CD14-positive monocyte (primary cell): Measurements from ENCODE around the gene MKNK1. TPM values are rescaled to one million over a fixed set of nuclear protein-coding genes. Genes with fewer than 3 reads are reported as not detected.
A peak's percentile ranks its signal among the peaks of the same experiment; 100 is the strongest.

Source experiments
- DNase-seq, 3 donors: peaks; one replicate each; pipeline ENCODE4 v3.0.0-alpha.2; 2011 to 2022
- H2AFZ ChIP-seq: 2 replicates; pipeline ENCODE4 v1.6.0; 2012; ENCODE audit warnings: mild to moderate bottlenecking, low read depth, low read length, inconsistent platforms; ENCODE audit not compliant: insufficient read depth, poor library complexity, severe bottlenecking
- H3K27ac ChIP-seq, 2 donors: 1 replicate in 1 of 2; 2 replicates in 1 of 2; pipeline ENCODE4 v1.5.1; 2012 to 2013; ENCODE audit warnings: low read length in 2 of 2, control low read depth in 1 of 2, inconsistent platforms in 1 of 2, low read depth in 1 of 2, mild to moderate bottlenecking in 1 of 2
- H3K27me3 ChIP-seq, 2 donors: one replicate each; pipeline versions ENCODE4 v1.6.0 to v1.6.1; 2011 to 2013; ENCODE audit warnings: low read length in 2 of 2; ENCODE audit not compliant: control insufficient read depth in 2 of 2, insufficient read depth in 2 of 2
- H3K36me3 ChIP-seq, 2 donors: replicated peaks in 1 of 2; 1 replicate in 1 of 2; 2 replicates in 1 of 2; pipeline versions ENCODE4 v1.5.1 to v1.6.1; 2012 to 2013; ENCODE audit warnings: low read length in 2 of 2, control low read depth in 1 of 2, inconsistent platforms in 1 of 2, mild to moderate bottlenecking in 1 of 2; ENCODE audit not compliant: insufficient read depth in 2 of 2, control insufficient read depth in 1 of 2
- H3K4me1 ChIP-seq, 2 donors: 1 replicate in 1 of 2; 2 replicates in 1 of 2; pipeline versions ENCODE4 v1.5.1 to v1.6.1; 2012 to 2013; ENCODE audit warnings: low read length in 2 of 2, control low read depth in 1 of 2, inconsistent platforms in 1 of 2, mild to moderate bottlenecking in 1 of 2, moderate library complexity in 1 of 2; ENCODE audit not compliant: insufficient read depth in 2 of 2, control insufficient read depth in 1 of 2
- H3K4me2 ChIP-seq: replicated peaks from 2 replicates; pipeline ENCODE3; 2012; ENCODE audit warnings: low read length, moderate library complexity, mild to moderate bottlenecking; ENCODE audit not compliant: poor library complexity, severe bottlenecking; ENCODE audit errors: extremely low read depth
- H3K4me3 ChIP-seq, 3 experiments: fragments of 200-600 bp in 1 of 3; sonication (generic) in 1 of 3; replicated peaks in 1 of 3; 1 replicate in 2 of 3; 2 replicates in 1 of 3; pipeline ENCODE4 v1.5.1; 2011 to 2013; ENCODE audit warnings: low read length in 3 of 3, mild to moderate bottlenecking in 3 of 3, control low read depth in 2 of 3, low read depth in 2 of 3, inconsistent platforms in 1 of 3, moderate library complexity in 1 of 3
- H3K79me2 ChIP-seq: 2 replicates; pipeline ENCODE4 v1.6.0; 2012; ENCODE audit warnings: mild to moderate bottlenecking, control low read depth, inconsistent platforms, low read length, moderate library complexity; ENCODE audit not compliant: insufficient read depth
- H3K9ac ChIP-seq: 2 replicates; pipeline ENCODE4 v1.6.0; 2017; ENCODE audit warnings: low read length, mild to moderate bottlenecking; ENCODE audit not compliant: insufficient read depth, poor library complexity, severe bottlenecking
- H3K9me3 ChIP-seq, 2 donors: replicated peaks in 1 of 2; 1 replicate in 1 of 2; 2 replicates in 1 of 2; pipeline versions ENCODE4 v1.5.1 to v1.6.1; 2012 to 2013; ENCODE audit warnings: low read length in 2 of 2, control low read depth in 1 of 2; ENCODE audit not compliant: control insufficient read depth in 1 of 2, insufficient read depth in 1 of 2
- H4K20me1 ChIP-seq: 2 replicates; pipeline ENCODE4 v1.6.0; 2012; ENCODE audit warnings: mild to moderate bottlenecking, low read length, control low read depth, moderate library complexity; ENCODE audit not compliant: insufficient read depth
- H3K27ac Mint-ChIP-seq, 7 donors: one replicate each; pipeline ENCODE4 v1.8.0; 2020; ENCODE audit warnings: mild to moderate bottlenecking in 7 of 7, mixed read lengths in 7 of 7, moderate library complexity in 6 of 7, inconsistent platforms in 2 of 7
- H3K27me3 Mint-ChIP-seq, 3 donors: one replicate each; pipeline ENCODE4 v1.8.0; 2021 to 2022; ENCODE audit warnings: low read depth in 3 of 3, mild to moderate bottlenecking in 3 of 3, mixed read lengths in 3 of 3, moderate library complexity in 3 of 3, inconsistent platforms in 1 of 3
- H3K36me3 Mint-ChIP-seq, 2 donors: one replicate each; pipeline ENCODE4 v1.8.0; 2020; ENCODE audit warnings: mixed read lengths in 2 of 2, inconsistent platforms in 1 of 2, mild to moderate bottlenecking in 1 of 2
- H3K4me1 Mint-ChIP-seq: one replicate; pipeline ENCODE4 v1.8.0; 2020; ENCODE audit warnings: mild to moderate bottlenecking, mixed read lengths
- H3K4me3 Mint-ChIP-seq, 2 donors: one replicate each; pipeline ENCODE4 v1.8.0; 2020; ENCODE audit warnings: mild to moderate bottlenecking in 2 of 2, mixed read lengths in 2 of 2, moderate library complexity in 1 of 2
- H3K9me3 Mint-ChIP-seq, 7 donors: one replicate each; pipeline ENCODE4 v1.8.0; 2020 to 2022; ENCODE audit warnings: mixed read lengths in 7 of 7, mild to moderate bottlenecking in 6 of 7, moderate library complexity in 6 of 7, inconsistent platforms in 2 of 7
- WGBS: methylation state at CpG from one replicate; pipeline ENCODE4 v1.1.5; 2013; ENCODE audit warnings: missing lambda C conversion rate; ENCODE audit not compliant: insufficient coverage; 5-methylcytosine and 5-hydroxymethylcytosine counted together
- intact Hi-C, 2 donors: fragments of 100-400 bp; cut with micrococcal nuclease; formaldehyde crosslinking; loops; one replicate each; pipeline versions ENCODE4 v1.15.0 to v1.15.1; 2023
- polyA plus RNA-seq, 3 donors: library from polyadenylated mRNA; depleted of rRNA in 1 of 3; unstranded in 2 of 3; stranded (reverse) in 1 of 3; fragments of 300-500 nt in 2 of 3; fragments of >200 nt in 1 of 3; fragmentation: Illumina TruSeq in 2 of 3; gene quantifications; 1 replicate in 2 of 3; 2 replicates in 1 of 3; pipeline ENCODE4 v1.2.3, GENCODE V29; 2012 to 2021
- TF ChIP-seq, protein P1 (sequence below): fragments of 200-600 bp; IDR thresholded peaks from one replicate; pipeline ENCODE4 v1.8.0; 2022; ENCODE audit warnings: antibody characterized with exemption, mild to moderate bottlenecking

MKNK1 gene
- polyA plus RNA-seq, 3 donors = 38.2 to 144 (median 38.6) TPM

DNA sequence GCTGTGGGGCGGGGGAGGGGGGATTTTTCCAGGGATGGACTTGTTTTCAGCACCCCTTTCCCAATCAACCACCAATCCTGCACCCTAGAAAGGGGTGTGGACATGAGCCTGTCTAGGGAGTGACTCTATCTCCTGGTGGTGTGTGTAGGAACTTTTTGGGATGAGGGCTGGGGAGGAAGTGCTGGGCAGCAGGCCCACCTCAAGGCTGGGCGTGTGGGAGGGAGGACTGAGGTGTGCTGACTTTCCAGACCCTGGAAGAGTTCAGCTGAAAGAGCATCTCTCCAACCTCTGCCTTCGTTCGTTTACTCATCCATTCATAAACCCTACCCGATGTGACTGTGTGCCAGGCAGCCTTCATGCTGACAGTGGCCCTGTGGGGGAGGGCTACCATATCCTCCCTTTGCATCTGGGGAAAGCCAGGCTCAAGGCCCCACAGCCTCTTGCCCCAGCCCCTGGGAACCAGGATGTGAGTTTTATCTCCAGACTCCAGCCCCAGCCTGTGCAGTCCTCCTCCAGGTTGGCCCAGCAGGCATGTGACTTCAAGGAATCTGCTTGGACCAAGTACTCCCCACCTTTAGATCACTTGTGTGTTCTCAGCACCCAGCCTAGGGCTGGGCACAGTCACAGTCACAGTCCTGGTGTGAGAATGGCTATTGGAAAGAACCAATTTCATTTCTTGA, 59.4 kb downstream of the MKNK1 start:
- no peaks in the 10 kb centered on the region for H3K4me1 ChIP-seq
- Mint-ChIP-seq H3K4me1 (peaks cover 15% of the 10 kb centered on the region), H3K4me3 (peak overlapping the region in 1 of 2 donors; percentile 82), H3K27me3 (peaks cover 45 to 52% (median 47%) of the 10 kb centered on the region in 3 donors), H3K36me3 (peaks cover 0 to 7% of the 10 kb centered on the region in 2 donors), H3K9me3 (peaks cover 0 to 13% (median 2%) of the 10 kb centered on the region in 7 donors), H3K27ac (no peak overlapping the region)
- intact Hi-C loops = no loop called here
- 50% methylated on average over 1 of the region's 5 CpGs for WGBS
- TF ChIP-seq, protein P1, sequence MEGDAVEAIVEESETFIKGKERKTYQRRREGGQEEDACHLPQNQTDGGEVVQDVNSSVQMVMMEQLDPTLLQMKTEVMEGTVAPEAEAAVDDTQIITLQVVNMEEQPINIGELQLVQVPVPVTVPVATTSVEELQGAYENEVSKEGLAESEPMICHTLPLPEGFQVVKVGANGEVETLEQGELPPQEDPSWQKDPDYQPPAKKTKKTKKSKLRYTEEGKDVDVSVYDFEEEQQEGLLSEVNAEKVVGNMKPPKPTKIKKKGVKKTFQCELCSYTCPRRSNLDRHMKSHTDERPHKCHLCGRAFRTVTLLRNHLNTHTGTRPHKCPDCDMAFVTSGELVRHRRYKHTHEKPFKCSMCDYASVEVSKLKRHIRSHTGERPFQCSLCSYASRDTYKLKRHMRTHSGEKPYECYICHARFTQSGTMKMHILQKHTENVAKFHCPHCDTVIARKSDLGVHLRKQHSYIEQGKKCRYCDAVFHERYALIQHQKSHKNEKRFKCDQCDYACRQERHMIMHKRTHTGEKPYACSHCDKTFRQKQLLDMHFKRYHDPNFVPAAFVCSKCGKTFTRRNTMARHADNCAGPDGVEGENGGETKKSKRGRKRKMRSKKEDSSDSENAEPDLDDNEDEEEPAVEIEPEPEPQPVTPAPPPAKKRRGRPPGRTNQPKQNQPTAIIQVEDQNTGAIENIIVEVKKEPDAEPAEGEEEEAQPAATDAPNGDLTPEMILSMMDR = no peak
- H2AFZ ChIP-seq = no peak overlapping the region
- H4K20me1 ChIP-seq = no peaks in the 10 kb centered on the region
- H3K27ac ChIP-seq = no peak overlapping the region
- peaks cover 23 to 44% of the 10 kb centered on the region in 2 donors for H3K27me3 ChIP-seq
- peaks cover 0 to 10% of the 10 kb centered on the region in 2 donors for H3K9me3 ChIP-seq
- no peaks in the 10 kb centered on the region for H3K36me3 ChIP-seq
- DNase-seq = no peak
- H3K9ac ChIP-seq = no peak overlapping the region
- no peaks in the 10 kb centered on the region for H3K79me2 ChIP-seq
- H3K4me3 ChIP-seq = no peak overlapping the region
- no peak overlapping the region for H3K4me2 ChIP-seq

DNA sequence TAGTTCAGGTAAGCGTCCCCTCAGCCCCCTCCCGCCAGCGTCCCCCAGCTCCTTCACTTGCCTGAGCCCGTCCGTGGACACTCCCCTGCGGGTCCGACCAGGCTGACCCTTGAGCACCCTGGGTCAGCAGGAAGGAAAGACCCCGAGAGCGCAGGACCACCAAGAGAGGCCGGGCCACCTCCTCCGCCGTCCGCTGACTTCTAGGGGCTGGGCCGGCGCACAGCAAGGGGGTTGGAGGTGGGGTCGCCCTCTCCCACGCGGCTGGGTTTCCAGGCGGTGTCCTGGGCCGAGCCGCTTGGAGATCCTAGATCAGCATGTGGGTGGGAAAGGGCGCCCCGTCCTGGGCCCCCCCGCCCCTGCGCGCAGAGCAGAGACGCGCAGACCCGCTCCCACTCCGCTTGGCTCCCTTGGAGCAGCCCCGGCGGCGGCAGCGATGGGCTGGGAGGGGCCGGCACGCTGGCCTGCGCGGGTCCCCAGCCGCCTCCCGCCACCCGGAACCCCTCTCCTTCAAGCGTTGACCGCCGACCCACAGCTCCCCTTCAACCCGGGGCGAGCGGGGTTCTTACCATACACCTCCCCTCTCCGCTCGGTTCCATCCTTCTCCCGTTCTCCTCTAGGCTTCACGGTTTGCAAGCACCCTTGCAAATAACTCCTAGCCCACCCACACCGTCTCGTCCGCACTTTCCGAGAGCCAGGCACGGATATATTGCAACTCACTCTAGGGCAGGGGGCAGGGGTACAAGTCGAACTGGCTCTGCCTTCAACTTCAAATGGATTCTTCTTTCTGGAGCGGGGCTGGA, 60.1 kb downstream of the MKNK1 start:
- Mint-ChIP-seq H3K9me3 (peaks cover 0 to 13% (median 2%) of the 10 kb centered on the region in 7 donors), H3K4me3 (peak overlapping the region in 1 of 2 donors; percentile 82), H3K36me3 (peaks cover 0 to 7% of the 10 kb centered on the region in 2 donors), H3K27me3 (peaks cover 45 to 52% (median 47%) of the 10 kb centered on the region in 3 donors), H3K27ac (no peak overlapping the region), H3K4me1 (peaks cover 12% of the 10 kb centered on the region)
- Histone ChIP-seq H3K9ac (no peak overlapping the region), H3K9me3 (peaks cover 0 to 10% of the 10 kb centered on the region in 2 donors), H3K79me2 (no peaks in the 10 kb centered on the region), H3K27me3 (peaks cover 23 to 44% of the 10 kb centered on the region in 2 donors), H2AFZ (no peak overlapping the region), H3K27ac (no peak overlapping the region), H3K4me3 (no peak overlapping the region), H4K20me1 (no peaks in the 10 kb centered on the region), H3K4me1 (no peaks in the 10 kb centered on the region), H3K4me2 (no peak overlapping the region), H3K36me3 (no peaks in the 10 kb centered on the region)
- TF ChIP-seq, protein P1 = no peak
- DNase-seq = no peak
- intact Hi-C loops = no loop called here
- 11% methylated on average over 49 of the region's 58 CpGs for WGBS
